Loucy (cell line): ENCODE measurements around the gene ANKRD35.

Source experiments
- CTCF ChIP-seq: fragments of 200-600 bp; sonication (generic); conservative IDR thresholded peaks from 2 replicates; pipeline ENCODE4 v1.5.1; 2014; ENCODE audit warnings: mild to moderate bottlenecking, antibody characterized with exemption, low read length
- EZH2phosphoT487 ChIP-seq: fragments of 200-600 bp; IDR thresholded peaks from 2 replicates; pipeline ENCODE4 v1.6.1; 2018; ENCODE audit warnings: antibody characterized with exemption, mild to moderate bottlenecking, moderate library complexity, borderline replicate concordance

GRCh38 chr1:145898756-145899155 is 13.1 kb upstream of the ANKRD35 start:
- TF ChIP-seq CTCF (no peak), EZH2phosphoT487 (no peak)
